ENCODE results near the gene CHD1.
A peak's percentile ranks its signal among the peaks of the same experiment; 100 is the strongest.

CHD1 gene

GRCh38 chr5:98905857-98906688 lies 22.7 kb downstream of the CHD1 start:
- no peak overlapping the region for H3K4me3 ChIP-seq (replicated peaks; ENCODE audit: low read depth, low read length)
- H3K36me3 ChIP-seq (ENCODE audit: control insufficient read depth, insufficient read depth, low read length), result peaks cover 1% of the 10 kb centered on the region
- TF ChIP-seq CTCF (IDR thresholded peaks at IDR 0.05; ENCODE audit: insufficient read depth, low read length, poor library complexity, severe bottlenecking), result peak; percentile 55
- DNase-seq (ENCODE audit: extremely low read depth, insufficient read length), result peak; percentile 31
- H3K27me3 ChIP-seq (replicated peaks; ENCODE audit: control insufficient read depth, insufficient read depth, low read length), result no peaks in the 10 kb centered on the region

GRCh38 chr5:98904780-98905179 lies 24.0 kb downstream of the CHD1 start:
- Histone ChIP-seq H3K36me3 (ENCODE audit: control insufficient read depth, insufficient read depth, low read length) (peaks cover 4% of the 10 kb centered on the region), H3K4me3 (replicated peaks; ENCODE audit: low read depth, low read length) (no peak overlapping the region), H3K27me3 (replicated peaks; ENCODE audit: control insufficient read depth, insufficient read depth, low read length) (no peaks in the 10 kb centered on the region)
- DNase-seq (ENCODE audit: extremely low read depth, insufficient read length), result no peak
- no peak for TF ChIP-seq CTCF (IDR thresholded peaks at IDR 0.05; ENCODE audit: insufficient read depth, low read length, poor library complexity, severe bottlenecking)

GRCh38 chr5:98902733-98903132 lies 26.1 kb downstream of the CHD1 start:
- H3K27me3 ChIP-seq (replicated peaks; ENCODE audit: control insufficient read depth, insufficient read depth, low read length), result no peaks in the 10 kb centered on the region
- no peak for DNase-seq (ENCODE audit: extremely low read depth, insufficient read length)
- peaks cover 4% of the 10 kb centered on the region for H3K36me3 ChIP-seq (ENCODE audit: control insufficient read depth, insufficient read depth, low read length)
- H3K4me3 ChIP-seq (replicated peaks; ENCODE audit: low read depth, low read length), result no peak overlapping the region
- TF ChIP-seq CTCF (IDR thresholded peaks at IDR 0.05; ENCODE audit: insufficient read depth, low read length, poor library complexity, severe bottlenecking), result no peak

GRCh38 chr5:98899456-98899855 lies 29.4 kb downstream of the CHD1 start:
- Histone ChIP-seq H3K4me3 (replicated peaks; ENCODE audit: low read depth, low read length) (no peak overlapping the region), H3K27me3 (replicated peaks; ENCODE audit: control insufficient read depth, insufficient read depth, low read length) (no peaks in the 10 kb centered on the region), H3K36me3 (ENCODE audit: control insufficient read depth, insufficient read depth, low read length) (peaks cover 8% of the 10 kb centered on the region)
- DNase-seq (ENCODE audit: extremely low read depth, insufficient read length), result no peak
- no peak for TF ChIP-seq CTCF (IDR thresholded peaks at IDR 0.05; ENCODE audit: insufficient read depth, low read length, poor library complexity, severe bottlenecking)

- no peak for DNase-seq (ENCODE audit: extremely low read depth, insufficient read length)
- Histone ChIP-seq H3K36me3 (ENCODE audit: control insufficient read depth, insufficient read depth, low read length) (peaks cover 6% of the 10 kb centered on the region), H3K27me3 (replicated peaks; ENCODE audit: control insufficient read depth, insufficient read depth, low read length) (no peaks in the 10 kb centered on the region), H3K4me3 (replicated peaks; ENCODE audit: low read depth, low read length) (no peak overlapping the region)
- TF ChIP-seq CTCF (IDR thresholded peaks at IDR 0.05; ENCODE audit: insufficient read depth, low read length, poor library complexity, severe bottlenecking), result no peak
Observed at GRCh38 chr5:98898743-98899142, 30.1 kb downstream of the CHD1 start.
